Mesodermal cell (in vitro differentiated cells): ENCODE measurements around the gene ATF3.
"Not testable (repeated sequence)": the region's sequence is repeated elsewhere in the genome, so short reads cannot be mapped to it uniquely, and the experiment has no call there.

Source experiments
- H3K27ac ChIP-seq: 2 replicates; pipeline ENCODE4 v1.7.0; 2013; ENCODE audit warnings: mild to moderate bottlenecking, low read depth, low read length, moderate library complexity; ENCODE audit not compliant: severe bottlenecking
- H3K36me3 ChIP-seq: 2 replicates; pipeline ENCODE4 v1.7.1; 2013; ENCODE audit warnings: mild to moderate bottlenecking, low read length, moderate library complexity; ENCODE audit not compliant: control insufficient read depth, insufficient read depth
- H3K4me1 ChIP-seq: one replicate; pipeline ENCODE4 v1.7.1; 2013; ENCODE audit warnings: mild to moderate bottlenecking, low read length; ENCODE audit not compliant: insufficient read depth, control insufficient read depth, poor library complexity, severe bottlenecking
- H3K4me3 ChIP-seq: 2 replicates; pipeline ENCODE4 v1.7.0; 2013; ENCODE audit warnings: low read length, control low read depth, mild to moderate bottlenecking; ENCODE audit not compliant: insufficient read depth, poor library complexity, severe bottlenecking; ENCODE audit errors: extremely low read depth
- H3K9me3 ChIP-seq: 2 replicates; pipeline ENCODE4 v1.7.1; 2013; ENCODE audit warnings: mild to moderate bottlenecking, low read length, moderate library complexity; ENCODE audit not compliant: control insufficient read depth
- WGBS, 2 experiments: methylation state at CpG; one replicate each; pipeline ENCODE4 v1.1.5; 2013; ENCODE audit warnings: missing lambda C conversion rate in 2 of 2; ENCODE audit not compliant: insufficient coverage in 2 of 2; 5-methylcytosine and 5-hydroxymethylcytosine counted together

The ATF3 gene

GRCh38 chr1:212658250-212658649 is 49.7 kb downstream of the ATF3 start:
- 30 to 55% methylated on average over 5 of the region's 7 CpGs for WGBS, 2 experiments
- not testable (repeated sequence) for H3K9me3 ChIP-seq, H3K27ac ChIP-seq, H3K4me3 ChIP-seq, H3K36me3 ChIP-seq
- peaks cover 13% of the 10 kb centered on the region for H3K4me1 ChIP-seq

- H3K9me3 ChIP-seq = no peaks in the 10 kb centered on the region
- no peak overlapping the region for H3K27ac ChIP-seq
- 75 to 78% methylated on average over 10 to 11 of the region's 11 CpGs for WGBS, 2 experiments
- no peak overlapping the region for H3K4me3 ChIP-seq
- no peaks in the 10 kb centered on the region for H3K36me3 ChIP-seq
- H3K4me1 ChIP-seq = peaks cover 19% of the 10 kb centered on the region
Measured at GRCh38 chr1:212664409-212665199, 56.0 kb downstream of the ATF3 start.

GRCh38 chr1:212665241-212666115 is 56.9 kb downstream of the ATF3 start:
- H3K4me1 ChIP-seq = peaks cover 19% of the 10 kb centered on the region

DNA sequence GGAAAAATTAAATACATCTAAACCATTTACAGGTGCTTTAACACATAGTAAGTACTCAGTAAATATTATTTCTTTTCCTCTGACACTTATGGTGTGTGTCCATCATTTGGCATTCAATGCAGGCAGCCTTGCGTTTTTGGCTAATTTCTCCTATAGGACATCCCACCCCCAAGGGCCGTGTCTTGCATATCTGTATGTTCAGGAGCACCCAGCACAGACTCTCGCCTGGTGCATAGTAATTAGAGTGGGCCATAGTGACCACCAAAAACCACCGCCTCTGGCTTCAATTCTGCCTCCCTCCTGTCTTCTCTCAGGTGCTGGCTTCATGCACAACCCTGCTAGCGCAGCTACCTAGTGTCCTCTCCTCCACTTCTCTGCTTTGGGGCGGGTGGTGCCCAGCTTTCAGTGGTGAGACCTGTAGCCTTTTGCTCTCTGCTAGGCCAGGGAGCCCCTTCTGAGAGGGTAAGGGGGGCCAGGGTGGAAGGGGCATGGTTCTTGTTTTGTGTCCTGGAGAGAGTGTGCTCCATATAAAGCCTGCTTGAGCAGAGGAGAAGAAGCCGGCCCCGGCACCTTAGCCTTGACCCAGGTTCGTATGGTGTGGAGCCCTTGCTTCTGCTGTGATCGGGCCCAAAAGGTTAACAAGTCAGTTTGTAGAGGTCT is 57.7 kb downstream of the ATF3 start:
- Histone ChIP-seq H3K9me3 (no peaks in the 10 kb centered on the region), H3K4me1 (peaks cover 24% of the 10 kb centered on the region), H3K36me3 (no peaks in the 10 kb centered on the region), H3K4me3 (no peak overlapping the region), H3K27ac (no peak overlapping the region)
- WGBS, 2 experiments = 65 to 81% methylated on average over 4 to 7 of the region's 10 CpGs

More at GRCh38 chr1:212665241-212666115, 56.9 kb downstream of the ATF3 start:
- Histone ChIP-seq H3K36me3 (no peaks in the 10 kb centered on the region), H3K27ac (no peak overlapping the region), H3K4me3 (peak overlapping the region; percentile 45), H3K9me3 (no peaks in the 10 kb centered on the region)
- 3 to 8% methylated on average over 24 to 26 of the region's 37 CpGs for WGBS, 2 experiments

DNA sequence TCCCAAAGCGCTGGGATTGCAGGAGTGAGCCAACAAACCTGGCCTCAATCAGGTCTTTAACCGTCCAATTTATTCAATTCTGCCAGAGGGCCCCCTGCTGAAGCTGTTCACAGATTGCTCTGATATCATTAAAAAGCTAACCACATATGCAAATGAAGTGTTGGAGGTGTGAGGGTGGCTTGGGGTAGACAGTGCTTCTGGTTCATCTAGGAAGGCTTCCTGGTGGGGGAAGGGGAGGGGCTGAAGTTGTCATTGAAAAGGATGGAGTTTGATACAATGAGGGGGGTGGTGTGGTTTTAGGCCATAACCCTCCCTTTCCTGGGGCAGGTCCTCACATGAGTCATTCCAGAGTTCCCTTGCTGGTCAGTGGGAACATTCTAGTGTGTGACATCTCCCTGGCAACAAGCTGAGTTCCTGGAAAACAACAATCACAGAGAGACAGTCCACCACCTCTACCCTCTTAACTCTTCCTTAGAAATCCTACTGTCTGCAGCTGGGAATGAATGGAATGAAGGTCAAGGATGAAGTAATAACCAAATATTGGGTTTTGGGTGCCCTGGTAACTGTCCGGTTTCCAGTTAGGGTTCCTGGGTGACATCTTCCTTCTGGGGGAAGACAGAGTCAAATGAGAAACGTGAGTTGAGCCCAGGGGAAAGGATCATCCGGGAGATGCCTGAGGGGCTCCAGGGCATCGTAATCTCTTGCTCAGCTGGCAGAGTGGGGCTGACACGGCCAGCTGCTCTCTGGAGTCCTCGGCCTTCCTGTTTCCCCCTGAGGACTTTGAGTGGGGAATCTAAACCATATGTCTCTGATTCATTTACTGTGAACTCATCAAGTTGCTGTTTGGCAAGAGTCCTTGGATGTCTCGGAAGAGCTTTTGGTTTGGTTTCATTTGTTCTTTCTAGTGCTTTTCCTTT is 58.9 kb downstream of the ATF3 start:
- no peak overlapping the region for H3K4me3 ChIP-seq
- 67 to 68% methylated on average over 7 to 8 of the region's 9 CpGs for WGBS, 2 experiments

GRCh38 chr1:212668477-212668876 is 59.9 kb downstream of the ATF3 start:
- Histone ChIP-seq H3K4me3 (no peak overlapping the region), H3K36me3 (no peaks in the 10 kb centered on the region), H3K4me1 (peaks cover 31% of the 10 kb centered on the region), H3K27ac (peak overlapping the region; percentile 98), H3K9me3 (no peaks in the 10 kb centered on the region)
- WGBS, 2 experiments = 89 to 100% methylated on average over 2 to 5 of the region's 5 CpGs

More for the DNA sequence above, 58.9 kb downstream of the ATF3 start:
- H3K36me3 ChIP-seq = no peaks in the 10 kb centered on the region
- peaks cover 31% of the 10 kb centered on the region for H3K4me1 ChIP-seq
- H3K27ac ChIP-seq = peak overlapping the region; percentile 98
- H3K9me3 ChIP-seq = no peaks in the 10 kb centered on the region

- 67% methylated on average over 2 of the region's 2 CpGs; no CpG with 5 or more reads in 1 of the 2 experiments for WGBS, 2 experiments
- no peak overlapping the region for H3K4me3 ChIP-seq
- peaks cover 31% of the 10 kb centered on the region for H3K4me1 ChIP-seq
- H3K9me3 ChIP-seq = no peaks in the 10 kb centered on the region
- H3K36me3 ChIP-seq = no peaks in the 10 kb centered on the region
- no peak overlapping the region for H3K27ac ChIP-seq
Measured at GRCh38 chr1:212669102-212669501, 60.5 kb downstream of the ATF3 start.

DNA sequence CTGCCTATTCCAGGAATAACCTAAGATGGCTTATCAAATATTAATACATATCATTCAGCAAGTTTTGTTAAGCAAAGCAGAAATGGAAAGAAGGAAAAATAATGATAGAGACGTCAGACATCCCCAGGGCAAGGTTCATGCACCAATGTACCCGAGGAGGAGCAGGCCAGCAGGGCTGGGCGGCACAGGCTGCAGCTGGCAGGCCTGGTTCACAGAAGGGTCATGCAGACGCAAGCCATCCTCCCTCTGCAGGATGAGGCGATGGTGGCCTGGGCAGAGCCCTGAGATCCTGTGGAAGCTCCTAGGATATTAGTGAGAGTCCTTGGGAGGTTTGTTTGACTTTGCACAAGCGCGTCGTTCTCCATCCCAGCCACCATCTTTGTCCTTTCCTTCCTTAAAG is 61.0 kb downstream of the ATF3 start:
- WGBS, 2 experiments = 92 to 97% methylated on average over 7 to 8 of the region's 8 CpGs
- H3K9me3 ChIP-seq = no peaks in the 10 kb centered on the region

GRCh38 chr1:212670301-212670700 is 61.7 kb downstream of the ATF3 start:
- Histone ChIP-seq H3K27ac (no peak overlapping the region), H3K36me3 (no peaks in the 10 kb centered on the region), H3K9me3 (no peaks in the 10 kb centered on the region), H3K4me1 (peaks cover 31% of the 10 kb centered on the region), H3K4me3 (no peak overlapping the region)
- WGBS, 2 experiments = 93 to 94% methylated on average over 3 to 5 of the region's 7 CpGs

More for the DNA sequence above, 61.0 kb downstream of the ATF3 start:
- H3K36me3 ChIP-seq = no peaks in the 10 kb centered on the region
- peaks cover 31% of the 10 kb centered on the region for H3K4me1 ChIP-seq
- H3K4me3 ChIP-seq = no peak overlapping the region
- H3K27ac ChIP-seq = no peak overlapping the region
